Endodermal cell (in vitro differentiated cells): Measurements from ENCODE around the gene TAOK1. TPM values are rescaled to one million over a fixed set of nuclear protein-coding genes. Genes with fewer than 3 reads are reported as not detected.

Source experiments
- DNase-seq: peaks from one replicate; pipeline ENCODE4 v3.0.0-alpha.2; 2017
- H3K27ac ChIP-seq: 2 replicates; pipeline ENCODE4 v1.5.1; 2013; ENCODE audit warnings: mild to moderate bottlenecking, low read depth, low read length, moderate library complexity
- H3K27me3 ChIP-seq: 2 replicates; pipeline ENCODE4 v1.6.1; 2013; ENCODE audit warnings: mild to moderate bottlenecking, low read length, moderate library complexity; ENCODE audit not compliant: insufficient read depth, control insufficient read depth, poor library complexity, severe bottlenecking
- H3K36me3 ChIP-seq: 2 replicates; pipeline ENCODE4 v1.7.0; 2013; ENCODE audit warnings: mild to moderate bottlenecking, low read length, moderate library complexity; ENCODE audit not compliant: control insufficient read depth, insufficient read depth
- H3K4me1 ChIP-seq: one replicate; pipeline ENCODE4 v1.7.0; 2013; ENCODE audit warnings: low read length; ENCODE audit not compliant: control insufficient read depth, insufficient read depth
- H3K4me3 ChIP-seq: 2 replicates; pipeline ENCODE4 v1.5.1; 2013; ENCODE audit warnings: mild to moderate bottlenecking, low read length, moderate library complexity
- H3K9ac ChIP-seq: 2 replicates; pipeline ENCODE4 v1.6.1; 2013; ENCODE audit warnings: mild to moderate bottlenecking, low read length, moderate library complexity; ENCODE audit not compliant: poor library complexity, severe bottlenecking; ENCODE audit errors: extremely low read depth
- H3K9me3 ChIP-seq: 2 replicates; pipeline ENCODE4 v1.6.1; 2013; ENCODE audit warnings: mild to moderate bottlenecking, low read length, moderate library complexity; ENCODE audit not compliant: control insufficient read depth
- H3K27ac Mint-ChIP-seq: 2 replicates; pipeline ENCODE4 v1.8.0; 2020; ENCODE audit warnings: mixed read lengths
- H3K27me3 Mint-ChIP-seq: 2 replicates; pipeline ENCODE4 v1.8.0; 2021; ENCODE audit warnings: mild to moderate bottlenecking, mixed read lengths; ENCODE audit not compliant: insufficient read depth
- H3K36me3 Mint-ChIP-seq: 2 replicates; pipeline ENCODE4 v1.8.0; 2020; ENCODE audit warnings: low read depth, mixed read lengths
- H3K4me1 Mint-ChIP-seq: 2 replicates; pipeline ENCODE4 v1.8.0; 2020; ENCODE audit warnings: mixed read lengths
- H3K4me3 Mint-ChIP-seq: 2 replicates; pipeline ENCODE4 v1.8.0; 2020; ENCODE audit warnings: mild to moderate bottlenecking, moderate library complexity, mixed read lengths
- H3K9me3 Mint-ChIP-seq: 2 replicates; pipeline ENCODE4 v1.8.0; 2020; ENCODE audit warnings: mild to moderate bottlenecking, mixed read lengths
- WGBS, 2 experiments: methylation state at CpG; one replicate each; pipeline versions ENCODE4 v1.1.5 to v1.1.7; 2013; ENCODE audit warnings: missing lambda C conversion rate in 2 of 2, mixed read lengths in 1 of 2; ENCODE audit not compliant: insufficient coverage in 1 of 2, insufficient read length in 1 of 2; 5-methylcytosine and 5-hydroxymethylcytosine counted together
- total RNA-seq, 2 donors: library from RNA; stranded (reverse); fragmentation: NEBNext Ultra II Directional in 1 of 2; extraction: Animal tissue kit (Norgen Biotek cat#: 25700) in 1 of 2; gene quantifications; 2 replicates in 1 of 2; 3 replicates in 1 of 2; pipeline ENCODE4 v1.2.1, GENCODE V29; 2021
- TF ChIP-seq, protein P1 (sequence below): fragments of 200-600 bp; sonication (generic); conservative IDR thresholded peaks from 2 replicates; pipeline ENCODE4 v1.5.0; 2021; ENCODE audit warnings: antibody characterized with exemption, mild to moderate bottlenecking

TAOK1 gene
- total RNA-seq, 2 donors from 2014 or later, result 95.9 to 102 TPM

DNA sequence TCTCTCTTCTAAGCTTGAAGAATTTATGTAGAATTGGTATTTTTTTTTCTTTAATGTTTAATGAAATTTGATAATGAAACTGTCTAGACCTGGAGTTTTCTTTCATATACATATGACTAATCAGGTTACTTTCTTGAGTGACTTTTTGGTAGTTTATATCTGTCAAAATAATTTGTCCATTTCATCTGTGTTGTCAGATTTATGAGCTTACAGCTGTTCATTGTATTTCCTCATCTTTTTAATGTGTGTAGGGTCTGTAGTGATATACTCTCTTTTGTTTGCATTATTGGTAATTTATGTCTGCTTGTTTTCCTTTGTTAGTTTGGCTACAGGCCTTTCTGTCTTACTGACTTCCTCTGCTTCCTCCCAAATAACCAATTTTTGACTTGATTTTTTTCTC is 55.7 kb downstream of the TAOK1 start:
- no peaks in the 10 kb centered on the region for H3K9me3 ChIP-seq
- peaks cover 30% of the 10 kb centered on the region for H3K36me3 ChIP-seq
- peaks cover 17% of the 10 kb centered on the region for H3K36me3 Mint-ChIP-seq
- H3K9me3 Mint-ChIP-seq, result no peaks in the 10 kb centered on the region
- H3K9ac ChIP-seq, result no peak overlapping the region
- H3K4me1 ChIP-seq, result no peaks in the 10 kb centered on the region
- peaks cover 13% of the 10 kb centered on the region for H3K4me1 Mint-ChIP-seq
- H3K4me3 ChIP-seq, result no peak overlapping the region
- peak overlapping the region; percentile 60 for H3K27ac Mint-ChIP-seq
- H3K27me3 Mint-ChIP-seq, result no peaks in the 10 kb centered on the region
- TF ChIP-seq, protein P1, sequence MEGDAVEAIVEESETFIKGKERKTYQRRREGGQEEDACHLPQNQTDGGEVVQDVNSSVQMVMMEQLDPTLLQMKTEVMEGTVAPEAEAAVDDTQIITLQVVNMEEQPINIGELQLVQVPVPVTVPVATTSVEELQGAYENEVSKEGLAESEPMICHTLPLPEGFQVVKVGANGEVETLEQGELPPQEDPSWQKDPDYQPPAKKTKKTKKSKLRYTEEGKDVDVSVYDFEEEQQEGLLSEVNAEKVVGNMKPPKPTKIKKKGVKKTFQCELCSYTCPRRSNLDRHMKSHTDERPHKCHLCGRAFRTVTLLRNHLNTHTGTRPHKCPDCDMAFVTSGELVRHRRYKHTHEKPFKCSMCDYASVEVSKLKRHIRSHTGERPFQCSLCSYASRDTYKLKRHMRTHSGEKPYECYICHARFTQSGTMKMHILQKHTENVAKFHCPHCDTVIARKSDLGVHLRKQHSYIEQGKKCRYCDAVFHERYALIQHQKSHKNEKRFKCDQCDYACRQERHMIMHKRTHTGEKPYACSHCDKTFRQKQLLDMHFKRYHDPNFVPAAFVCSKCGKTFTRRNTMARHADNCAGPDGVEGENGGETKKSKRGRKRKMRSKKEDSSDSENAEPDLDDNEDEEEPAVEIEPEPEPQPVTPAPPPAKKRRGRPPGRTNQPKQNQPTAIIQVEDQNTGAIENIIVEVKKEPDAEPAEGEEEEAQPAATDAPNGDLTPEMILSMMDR, result no peak
- DNase-seq, result no peak
- no peaks in the 10 kb centered on the region for H3K27me3 ChIP-seq
- H3K4me3 Mint-ChIP-seq, result no peak overlapping the region
- H3K27ac ChIP-seq, result no peak overlapping the region

DNA sequence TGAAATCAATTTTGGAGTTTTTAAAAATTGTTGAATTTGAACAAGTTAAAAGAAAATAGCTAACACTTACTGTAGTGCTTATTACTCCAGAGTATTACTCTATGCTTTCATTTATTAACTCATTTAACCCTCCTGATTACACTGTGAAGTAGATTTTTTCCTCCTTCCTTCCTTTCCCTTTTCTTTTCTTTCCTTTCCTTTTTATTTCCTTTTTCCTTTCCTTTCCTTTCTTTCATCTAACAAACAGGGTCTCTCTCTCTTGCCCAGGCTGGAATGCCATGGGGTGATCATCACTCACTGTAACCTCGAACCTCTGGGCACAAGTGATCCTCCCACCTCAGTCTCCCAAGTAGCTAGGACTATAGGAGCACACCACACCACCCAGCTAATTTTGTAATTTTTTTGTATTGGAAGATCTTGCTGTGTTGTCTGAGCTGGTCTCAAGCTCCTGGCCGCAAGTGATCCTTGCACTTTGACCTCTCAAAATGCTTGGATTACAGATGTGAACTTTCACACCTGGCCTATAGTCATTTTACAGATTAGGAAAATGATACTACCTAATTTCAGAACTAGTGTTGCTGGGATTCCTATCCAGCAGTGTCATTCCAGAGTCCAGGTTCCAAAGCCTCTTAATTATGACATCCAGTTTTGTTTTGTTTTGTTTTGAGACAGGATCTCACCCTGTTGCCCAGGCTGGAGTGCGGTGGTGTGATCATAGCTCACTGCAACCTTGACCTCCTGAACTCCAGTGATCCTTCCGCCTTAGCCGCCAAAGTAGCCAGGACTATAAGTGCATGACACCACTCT is 59.9 kb downstream of the TAOK1 start:
- peaks cover 26% of the 10 kb centered on the region for H3K9me3 Mint-ChIP-seq

DNA sequence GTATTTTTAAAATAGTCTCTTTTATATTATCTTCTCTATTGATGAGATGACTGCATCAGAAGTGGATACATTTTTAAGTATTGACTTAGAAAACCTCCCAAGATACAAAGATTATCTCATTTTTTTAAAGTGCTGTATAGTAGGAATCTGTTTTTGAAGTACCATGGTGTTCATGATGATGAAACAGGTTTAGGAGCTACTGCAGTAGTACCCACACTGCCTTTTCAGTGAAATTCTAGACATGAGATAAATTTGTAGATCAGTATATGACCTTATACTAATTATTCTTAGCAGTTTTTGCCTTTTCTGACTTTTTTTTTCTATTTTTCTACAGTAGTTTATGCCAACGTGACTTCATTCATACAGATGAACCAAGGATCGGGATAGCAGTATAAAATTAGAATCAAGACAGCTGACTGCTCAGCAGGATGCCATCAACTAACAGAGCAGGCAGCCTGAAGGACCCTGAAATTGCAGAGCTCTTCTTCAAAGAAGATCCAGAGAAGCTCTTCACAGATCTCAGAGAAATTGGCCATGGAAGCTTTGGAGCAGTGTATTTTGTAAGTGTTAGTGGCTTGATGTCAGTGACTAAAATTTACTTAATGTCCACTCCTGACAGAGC is 61.1 kb downstream of the TAOK1 start:
- no peak overlapping the region for H3K27ac Mint-ChIP-seq
- no peak overlapping the region for H3K9ac ChIP-seq
- no peak overlapping the region for H3K4me3 Mint-ChIP-seq
- WGBS, 2 experiments, result 94% methylated on average over 2 of the region's 2 CpGs
- H3K36me3 ChIP-seq, result peaks cover 53% of the 10 kb centered on the region
- no peak for DNase-seq
- TF ChIP-seq, protein P1, result no peak
- H3K9me3 Mint-ChIP-seq, result peaks cover 26% of the 10 kb centered on the region
- H3K4me1 ChIP-seq, result no peaks in the 10 kb centered on the region
- H3K4me1 Mint-ChIP-seq, result peaks cover under 1% of the 10 kb centered on the region
- H3K4me3 ChIP-seq, result no peak overlapping the region
- peaks cover 50% of the 10 kb centered on the region for H3K36me3 Mint-ChIP-seq
- no peak overlapping the region for H3K27ac ChIP-seq
- H3K27me3 ChIP-seq, result no peaks in the 10 kb centered on the region
- H3K9me3 ChIP-seq, result peaks cover 26% of the 10 kb centered on the region
- no peaks in the 10 kb centered on the region for H3K27me3 Mint-ChIP-seq

More for the DNA sequence above, 59.9 kb downstream of the TAOK1 start:
- Mint-ChIP-seq H3K36me3 (peaks cover 42% of the 10 kb centered on the region), H3K27ac (no peak overlapping the region), H3K4me3 (no peak overlapping the region), H3K4me1 (peaks cover 11% of the 10 kb centered on the region), H3K27me3 (no peaks in the 10 kb centered on the region)
- Histone ChIP-seq H3K27me3 (no peaks in the 10 kb centered on the region), H3K9me3 (peaks cover 26% of the 10 kb centered on the region), H3K9ac (no peak overlapping the region), H3K27ac (no peak overlapping the region), H3K4me3 (no peak overlapping the region), H3K36me3 (peaks cover 50% of the 10 kb centered on the region), H3K4me1 (no peaks in the 10 kb centered on the region)
- 94 to 95% methylated on average over 3 to 5 of the region's 5 CpGs for WGBS, 2 experiments
- no peak for DNase-seq
- TF ChIP-seq, protein P1, result no peak
